ENCODE data around the gene MFSD2A. TPM values are rescaled to one million over a fixed set of nuclear protein-coding genes. Genes with fewer than 3 reads are reported as not detected.

Gene MFSD2A
- total RNA-seq, 1 experiment from 2014 or later = 8.0 TPM

DNA sequence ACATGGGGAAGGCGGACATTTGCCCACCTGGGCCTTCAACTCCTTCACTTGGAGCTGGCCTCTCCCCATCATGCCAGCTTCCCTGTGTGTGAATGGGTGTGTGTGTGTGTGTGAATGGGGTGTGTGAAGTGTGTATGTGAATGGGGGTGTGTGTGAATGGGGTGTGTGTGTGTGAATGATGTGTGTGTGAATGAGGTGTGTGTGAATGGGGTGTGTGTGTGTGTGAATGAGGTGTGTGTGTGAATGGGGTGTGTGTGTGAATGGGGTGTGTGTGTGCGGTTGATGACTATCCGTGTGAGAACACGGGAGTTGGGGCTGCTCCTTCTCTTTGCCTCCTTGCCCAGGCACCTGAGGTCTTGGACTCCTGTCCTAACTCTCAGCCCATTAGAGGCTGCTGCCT lies 9.6 kb downstream of the MFSD2A start:
- Histone ChIP-seq H3K9ac (ENCODE audit: low read length) (no peak overlapping the region), H3K36me3 (ENCODE audit: control insufficient read depth in 1 of 2, insufficient read depth in 2 of 2, low read length in 2 of 2) (0 out of 4 replicates have a peak, but pooled peaks cover 0 to 6% of the 10 kb centered on the region in 2 experiments), H3K4me1 (ENCODE audit: control insufficient read depth in 1 of 2, insufficient read depth in 2 of 2, low read length in 2 of 2) (no peaks in the 10 kb centered on the region), H2AFZ (ENCODE audit: low read depth, low read length, poor library complexity, severe bottlenecking) (no peak overlapping the region), H3K27me3 (ENCODE audit: insufficient read depth, low read length) (no peaks in the 10 kb centered on the region), H3K9me2 (ENCODE audit: insufficient read depth) (no peaks in the 10 kb centered on the region), H3K27ac (ENCODE audit: low read depth, low read length) (no peak overlapping the region), H3K4me2 (ENCODE audit: low read length) (no peak overlapping the region), H4K20me1 (ENCODE audit: insufficient read depth) (no peaks in the 10 kb centered on the region), H3K4me3 (replicated peaks in 1 of 2; ENCODE audit: low read depth in 1 of 2, low read length in 2 of 2) (no peak overlapping the region), H3K9me3 (ENCODE audit: control insufficient read depth in 1 of 2, insufficient read depth in 1 of 2, low read depth in 1 of 2, low read length in 2 of 2) (no peaks in the 10 kb centered on the region), H3K79me2 (ENCODE audit: insufficient read depth, low read length) (no peaks in the 10 kb centered on the region)
- DNase-seq (ENCODE audit: low read depth, low spot score) (no peak), ATAC-seq (no peak)
- TF ChIP-seq CBX3 (IDR thresholded peaks at IDR 0.05; ENCODE audit: low read depth) (no peak), ATF3 (IDR thresholded peaks at IDR 0.05) (no peak), YY1 (IDR thresholded peaks at IDR 0.05; ENCODE audit: extremely low read depth, insufficient replicate concordance, low read depth, low read length) (no peak), CEBPB (IDR thresholded peaks at IDR 0.05; ENCODE audit: low read depth) (no peak)
- TF ChIP-seq, protein P1, sequence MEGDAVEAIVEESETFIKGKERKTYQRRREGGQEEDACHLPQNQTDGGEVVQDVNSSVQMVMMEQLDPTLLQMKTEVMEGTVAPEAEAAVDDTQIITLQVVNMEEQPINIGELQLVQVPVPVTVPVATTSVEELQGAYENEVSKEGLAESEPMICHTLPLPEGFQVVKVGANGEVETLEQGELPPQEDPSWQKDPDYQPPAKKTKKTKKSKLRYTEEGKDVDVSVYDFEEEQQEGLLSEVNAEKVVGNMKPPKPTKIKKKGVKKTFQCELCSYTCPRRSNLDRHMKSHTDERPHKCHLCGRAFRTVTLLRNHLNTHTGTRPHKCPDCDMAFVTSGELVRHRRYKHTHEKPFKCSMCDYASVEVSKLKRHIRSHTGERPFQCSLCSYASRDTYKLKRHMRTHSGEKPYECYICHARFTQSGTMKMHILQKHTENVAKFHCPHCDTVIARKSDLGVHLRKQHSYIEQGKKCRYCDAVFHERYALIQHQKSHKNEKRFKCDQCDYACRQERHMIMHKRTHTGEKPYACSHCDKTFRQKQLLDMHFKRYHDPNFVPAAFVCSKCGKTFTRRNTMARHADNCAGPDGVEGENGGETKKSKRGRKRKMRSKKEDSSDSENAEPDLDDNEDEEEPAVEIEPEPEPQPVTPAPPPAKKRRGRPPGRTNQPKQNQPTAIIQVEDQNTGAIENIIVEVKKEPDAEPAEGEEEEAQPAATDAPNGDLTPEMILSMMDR (IDR thresholded peaks at IDR 0.05 in 2 of 3, conservative IDR thresholded peaks at IDR 0.05 in 1 of 3; ENCODE audit: borderline replicate concordance in 1 of 3, insufficient read depth in 1 of 3, low read depth in 2 of 3, low read length in 2 of 3) = no peak
- CTCF ChIA-PET = no interaction called here
- intact Hi-C loops (cut with micrococcal nuclease) = no loop called here
- POLR2A ChIA-PET = no interaction called here
- RAD21 ChIA-PET (ENCODE audit: low non-redundant PET in 1 of 2, low total read pairs in 2 of 2, uncharacterized antibody in 2 of 2, unreplicated experiment in 2 of 2) = no interaction called here
- no TSS peak for BruUV-seq (replicated peaks)

DNA sequence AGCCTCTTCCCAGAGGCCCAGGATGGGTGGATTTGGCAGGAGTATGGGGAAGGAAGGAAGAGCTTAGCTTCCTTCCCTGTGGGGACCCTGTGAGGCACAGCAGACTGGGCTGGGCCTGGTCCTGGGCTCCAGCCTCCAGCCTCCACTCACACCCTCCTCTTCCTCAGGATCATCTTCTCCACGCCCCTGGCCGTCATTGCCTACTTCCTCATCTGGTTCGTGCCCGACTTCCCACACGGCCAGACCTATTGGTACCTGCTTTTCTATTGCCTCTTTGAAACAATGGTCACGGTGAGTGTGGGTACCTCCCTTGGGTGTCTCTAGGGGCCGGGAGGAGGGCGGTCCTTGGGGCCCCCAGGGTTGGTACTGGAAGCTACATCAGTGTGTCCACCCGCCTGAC lies 10.1 kb downstream of the MFSD2A start:
- no peak overlapping the region for H3K9ac ChIP-seq (ENCODE audit: low read length)
- RAD21 ChIA-PET (ENCODE audit: low non-redundant PET in 1 of 2, low total read pairs in 2 of 2, uncharacterized antibody in 2 of 2, unreplicated experiment in 2 of 2) = no interaction called here
- no peaks in the 10 kb centered on the region for H3K9me2 ChIP-seq (ENCODE audit: insufficient read depth)
- DNase-seq (ENCODE audit: low read depth, low spot score) (no peak), ATAC-seq (no peak)
- H3K4me2 ChIP-seq (ENCODE audit: low read length) = no peak overlapping the region
- no peaks in the 10 kb centered on the region for H3K79me2 ChIP-seq (ENCODE audit: insufficient read depth, low read length)
- no peak overlapping the region for H3K4me3 ChIP-seq (replicated peaks in 1 of 2; ENCODE audit: low read depth in 1 of 2, low read length in 2 of 2)
- H3K4me1 ChIP-seq (ENCODE audit: control insufficient read depth in 1 of 2, insufficient read depth in 2 of 2, low read length in 2 of 2) = no peaks in the 10 kb centered on the region
- no peaks in the 10 kb centered on the region for H3K9me3 ChIP-seq (ENCODE audit: control insufficient read depth in 1 of 2, insufficient read depth in 1 of 2, low read depth in 1 of 2, low read length in 2 of 2)
- H4K20me1 ChIP-seq (ENCODE audit: insufficient read depth) = no peaks in the 10 kb centered on the region
- POLR2A ChIA-PET = no interaction called here
- H3K27ac ChIP-seq (ENCODE audit: low read depth, low read length) = no peak overlapping the region
- intact Hi-C loops (cut with micrococcal nuclease) = no loop called here
- no peak overlapping the region for H2AFZ ChIP-seq (ENCODE audit: low read depth, low read length, poor library complexity, severe bottlenecking)
- no TSS peak for BruUV-seq (replicated peaks)
- no peaks in the 10 kb centered on the region for H3K27me3 ChIP-seq (ENCODE audit: insufficient read depth, low read length)
- CTCF ChIA-PET = interaction anchor here (1.2 kb wide), 1 partner anchor 9 kb away, joined by 4 read pairs; no protein-coding TSS in a partner anchor
- 0 out of 4 replicates have a peak, but pooled peaks cover 0 to 4% of the 10 kb centered on the region in 2 experiments for H3K36me3 ChIP-seq (ENCODE audit: control insufficient read depth in 1 of 2, insufficient read depth in 2 of 2, low read length in 2 of 2)
- no peak for TF ChIP-seq EGR1 (IDR thresholded peaks at IDR 0.05; ENCODE audit: low read depth)
- no peak for TF ChIP-seq ATF3 (IDR thresholded peaks at IDR 0.05)
- TF ChIP-seq ZNF274 (IDR thresholded peaks at IDR 0.05; ENCODE audit: low read depth, low read length) = no peak
- no peak for TF ChIP-seq EZH2phosphoT487 (IDR thresholded peaks at IDR 0.05; ENCODE audit: borderline replicate concordance)
- TF ChIP-seq ZBTB33 (IDR thresholded peaks at IDR 0.05; ENCODE audit: extremely low read depth, insufficient replicate concordance, low read length) = no peak
- TF ChIP-seq SP1 (IDR thresholded peaks at IDR 0.05; ENCODE audit: low read depth) = no peak
- TF ChIP-seq POLR2AphosphoS5 (IDR thresholded peaks at IDR 0.05; ENCODE audit: low read depth, low read length) = no peak
